Vagina (tissue), 2 donors: ENCODE results near the gene S100B. TPM values are rescaled to one million over a fixed set of nuclear protein-coding genes. Genes with fewer than 3 reads are reported as not detected.

Experiments used
- DNase-seq, 2 donors: peaks; one replicate each; pipeline ENCODE4 v3.0.0-alpha.2; 2017; ENCODE audit errors: extremely low spot score in 2 of 2
- H3K27ac ChIP-seq: fragments of 200-600 bp; sonication (generic); one replicate; pipeline ENCODE4 v1.5.1; 2019
- H3K27me3 ChIP-seq: fragments of 200-600 bp; sonication (generic); one replicate; pipeline ENCODE4 v1.5.1; 2019
- H3K36me3 ChIP-seq, 2 donors: fragments of 200-600 bp; sonication (generic); one replicate each; pipeline ENCODE4 v1.5.1; 2017 to 2019
- H3K4me1 ChIP-seq: fragments of 200-600 bp; sonication (generic); one replicate; pipeline ENCODE4 v1.5.1; 2019
- H3K4me3 ChIP-seq, 2 donors: fragments of 200-600 bp; sonication (generic); 1 replicate in 1 of 2; 2 replicates in 1 of 2; pipeline ENCODE4 v1.5.1; 2016 to 2019
- H3K9me3 ChIP-seq: fragments of 200-600 bp; sonication (generic); one replicate; pipeline ENCODE4 v1.5.1; 2019
- CTCF ChIP-seq, 3 experiments: fragments of 450-650 bp in 2 of 3; fragments of 200-600 bp in 1 of 3; sonication (generic) in 1 of 3; IDR thresholded peaks; one replicate each; pipeline ENCODE4 v1.5.1; 2017 to 2019; ENCODE audit warnings: antibody characterized with exemption in 3 of 3, mild to moderate bottlenecking in 2 of 3, moderate library complexity in 2 of 3
- POLR2A ChIP-seq, 2 donors: fragments of 450-650 bp; IDR thresholded peaks; one replicate each; pipeline ENCODE4 v1.6.1; 2017; ENCODE audit warnings: antibody characterized with exemption in 2 of 2, mild to moderate bottlenecking in 2 of 2, moderate library complexity in 2 of 2
- POLR2AphosphoS5 ChIP-seq, 2 donors: sonication (generic); formaldehyde crosslinking; IDR thresholded peaks; one replicate each; pipeline ENCODE4 v1.9.0; 2017; ENCODE audit warnings: antibody characterized with exemption in 2 of 2, mild to moderate bottlenecking in 2 of 2, low read depth in 1 of 2; ENCODE audit not compliant: insufficient read depth in 1 of 2
- intact Hi-C: fragments of 100-400 bp; cut with DNase I; formaldehyde crosslinking; loops from one replicate; pipeline ENCODE4 v1.15.1; 2023
- total RNA-seq: library from RNA; depleted of rRNA; stranded (reverse); fragments of >200 nt; gene quantifications from one replicate; pipeline ENCODE4 v1.2.3, GENCODE V29; 2016

Gene S100B
- total RNA-seq, 1 donor from 2014 or later: 19.9 TPM

- DNase-seq: no peak
- no peaks in the 10 kb centered on the region for H3K27me3 ChIP-seq
- no peaks in the 10 kb centered on the region for H3K36me3 ChIP-seq
- intact Hi-C loops: no loop called here
- no peak overlapping the region for H3K27ac ChIP-seq
- no peak overlapping the region for H3K4me3 ChIP-seq
- TF ChIP-seq POLR2A (IDR thresholded peaks at IDR 0.05) (no peak), CTCF (IDR thresholded peaks at IDR 0.05) (no peak), POLR2AphosphoS5 (IDR thresholded peaks at IDR 0.05; ENCODE audit: insufficient read depth in 1 of 2, low read depth in 1 of 2) (no peak)
- H3K9me3 ChIP-seq: no peaks in the 10 kb centered on the region
- H3K4me1 ChIP-seq: no peaks in the 10 kb centered on the region
Measured at GRCh38 chr21:46608672-46609111, 3.8 kb upstream of the S100B start.

DNA sequence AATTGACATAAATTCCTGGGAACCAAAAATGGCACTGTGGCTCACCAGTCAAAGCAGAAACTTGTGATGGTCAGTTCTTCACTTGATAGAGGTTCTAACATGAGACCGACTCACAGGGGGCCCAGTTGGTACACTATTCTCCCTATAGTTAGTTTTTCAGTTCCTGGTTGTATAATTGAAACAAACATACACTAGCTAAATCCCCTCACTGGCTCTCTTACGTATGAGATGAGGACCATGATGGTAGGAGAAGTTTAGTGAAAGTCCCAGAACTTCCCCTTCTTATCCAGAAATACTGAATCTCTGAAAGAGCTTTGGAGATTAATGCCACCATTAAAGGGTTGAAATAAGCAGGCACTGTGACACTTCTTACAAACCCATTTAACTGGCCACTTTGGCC lies 2.8 kb upstream of the S100B start:
- intact Hi-C loops: no loop called here
- no peak overlapping the region for H3K27ac ChIP-seq
- no peak for DNase-seq
- no peaks in the 10 kb centered on the region for H3K36me3 ChIP-seq
- TF ChIP-seq POLR2AphosphoS5 (IDR thresholded peaks at IDR 0.05; ENCODE audit: insufficient read depth in 1 of 2, low read depth in 1 of 2) (no peak), POLR2A (IDR thresholded peaks at IDR 0.05) (no peak), CTCF (IDR thresholded peaks at IDR 0.05) (no peak)
- H3K27me3 ChIP-seq: no peaks in the 10 kb centered on the region
- no peak overlapping the region for H3K4me3 ChIP-seq
- no peaks in the 10 kb centered on the region for H3K4me1 ChIP-seq
- no peaks in the 10 kb centered on the region for H3K9me3 ChIP-seq

- TF ChIP-seq POLR2A (IDR thresholded peaks at IDR 0.05) (no peak), POLR2AphosphoS5 (IDR thresholded peaks at IDR 0.05; ENCODE audit: insufficient read depth in 1 of 2, low read depth in 1 of 2) (no peak), CTCF (IDR thresholded peaks at IDR 0.05) (no peak)
- Histone ChIP-seq H3K4me3 (no peak overlapping the region), H3K36me3 (no peaks in the 10 kb centered on the region), H3K9me3 (no peaks in the 10 kb centered on the region), H3K27ac (no peak overlapping the region), H3K27me3 (no peaks in the 10 kb centered on the region), H3K4me1 (no peaks in the 10 kb centered on the region)
- DNase-seq: no peak
- intact Hi-C loops: no loop called here
Measured at GRCh38 chr21:46606427-46606813, 1.5 kb upstream of the S100B start.

DNA sequence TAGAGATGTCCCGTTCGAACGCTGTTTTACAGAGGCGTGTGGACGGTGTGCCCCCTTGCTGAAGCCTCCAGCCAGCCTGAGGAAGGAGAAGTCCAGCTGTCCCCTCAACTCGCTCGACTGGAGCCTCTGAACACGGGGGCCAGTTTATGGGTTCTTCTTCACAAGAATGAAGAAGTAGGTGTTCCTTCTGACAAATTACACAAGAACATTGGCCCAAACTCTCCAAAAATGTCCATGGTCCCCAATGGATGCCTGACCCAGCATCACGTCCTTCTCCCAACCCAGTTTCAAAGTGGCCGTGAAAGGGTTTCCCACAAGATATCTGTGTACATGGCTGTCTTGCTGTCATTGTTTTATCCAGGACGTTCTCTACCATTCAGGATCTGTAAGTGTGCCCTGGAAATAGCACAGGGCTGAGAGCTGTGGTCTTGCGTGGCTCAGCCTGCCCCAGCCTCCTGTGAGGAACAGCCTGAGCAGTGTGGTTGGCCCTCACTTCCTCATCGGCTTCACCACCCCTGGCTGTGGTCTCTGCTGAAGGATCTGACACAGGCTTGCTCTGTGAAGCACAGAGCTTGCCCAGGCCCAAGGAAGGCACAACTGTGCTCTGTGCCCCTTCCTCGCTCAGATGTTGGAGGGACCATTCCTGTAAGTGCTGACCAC lies 1.0 kb upstream of the S100B start:
- Histone ChIP-seq H3K27ac (no peak overlapping the region), H3K9me3 (no peaks in the 10 kb centered on the region), H3K27me3 (no peaks in the 10 kb centered on the region), H3K36me3 (no peaks in the 10 kb centered on the region), H3K4me3 (no peak overlapping the region), H3K4me1 (no peaks in the 10 kb centered on the region)
- TF ChIP-seq POLR2A (IDR thresholded peaks at IDR 0.05) (no peak), POLR2AphosphoS5 (IDR thresholded peaks at IDR 0.05; ENCODE audit: insufficient read depth in 1 of 2, low read depth in 1 of 2) (no peak), CTCF (IDR thresholded peaks at IDR 0.05) (no peak)
- no peak for DNase-seq
- intact Hi-C loops: no loop called here

GRCh38 chr21:46604329-46604974 lies 430 bp downstream of the S100B start:
- intact Hi-C loops: no loop called here
- no peaks in the 10 kb centered on the region for H3K4me1 ChIP-seq
- no peak overlapping the region for H3K4me3 ChIP-seq
- no peak overlapping the region for H3K27ac ChIP-seq
- H3K9me3 ChIP-seq: no peaks in the 10 kb centered on the region
- no peak for TF ChIP-seq POLR2A (IDR thresholded peaks at IDR 0.05)
- no peak for TF ChIP-seq CTCF (IDR thresholded peaks at IDR 0.05)
- TF ChIP-seq POLR2AphosphoS5 (IDR thresholded peaks at IDR 0.05; ENCODE audit: insufficient read depth in 1 of 2, low read depth in 1 of 2): no peak
- no peaks in the 10 kb centered on the region for H3K36me3 ChIP-seq
- DNase-seq: no peak
- no peaks in the 10 kb centered on the region for H3K27me3 ChIP-seq
